Activated B cell treated with CpG ODN at 0.5 μM for 24 hours (primary cell): ENCODE measurements around the gene PTCHD1. TPM values are rescaled to one million over a fixed set of nuclear protein-coding genes. Genes with fewer than 3 reads are reported as not detected.

ENCODE experiments used
- ATAC-seq: fragments of 200-7000 bp; cut with Tn5 transposase; one replicate; pipeline ENCODE4 v1.10.0; 2021; ENCODE audit warnings: low read depth, mild to moderate bottlenecking, moderate library complexity
- CTCF ChIA-PET: fragments of 350-600 bp; sonication (Branson Sonifier 250); formaldehyde crosslinking; loops from one replicate; lab custom pipeline; 2021; ENCODE audit warnings: antibody characterized with exemption; lab: Charles Lee
- POLR2A ChIA-PET: fragments of 350-600 bp; sonication (Branson Sonifier 250); formaldehyde crosslinking; loops from one replicate; lab custom pipeline; 2021; ENCODE audit warnings: antibody characterized with exemption; lab: Charles Lee
- DNase-seq: peaks from one replicate; pipeline ENCODE4 v3.0.0; 2022
- H3K27ac Mint-ChIP-seq: one replicate; pipeline ENCODE4 v1.8.0; 2020; ENCODE audit warnings: mixed read lengths
- H3K27me3 Mint-ChIP-seq: one replicate; pipeline ENCODE4 v1.8.0; 2021; ENCODE audit warnings: mixed read lengths
- H3K36me3 Mint-ChIP-seq: one replicate; pipeline ENCODE4 v1.8.0; 2021; ENCODE audit warnings: low read depth, mixed read lengths
- H3K4me1 Mint-ChIP-seq: one replicate; pipeline ENCODE4 v1.8.0; 2021; ENCODE audit warnings: mixed read lengths
- H3K4me3 Mint-ChIP-seq: one replicate; pipeline ENCODE4 v1.8.0; 2020; ENCODE audit warnings: mild to moderate bottlenecking, mixed read lengths
- H3K9me3 Mint-ChIP-seq: one replicate; pipeline ENCODE4 v1.8.0; 2020; ENCODE audit warnings: mixed read lengths
- CTCF ChIP-seq: fragments of 200-600 bp; IDR thresholded peaks from one replicate; pipeline ENCODE4 v1.8.0; 2022; ENCODE audit warnings: antibody characterized with exemption, mild to moderate bottlenecking
- intact Hi-C: fragments of 100-400 bp; cut with micrococcal nuclease; formaldehyde crosslinking; loops from one replicate; pipeline ENCODE4 v1.15.1; 2024
- total RNA-seq: library from RNA; stranded (reverse); gene quantifications from 2 replicates; pipeline ENCODE4 v1.2.3, GENCODE V29; 2022

Gene PTCHD1
- total RNA-seq, 1 donor from 2014 or later, result 0.02 TPM

- TF ChIP-seq CTCF, result no peak
- Mint-ChIP-seq H3K4me3 (no peak overlapping the region), H3K27ac (no peak overlapping the region), H3K27me3 (peaks cover 24% of the 10 kb centered on the region), H3K9me3 (no peaks in the 10 kb centered on the region), H3K4me1 (peaks cover 14% of the 10 kb centered on the region), H3K36me3 (no peaks in the 10 kb centered on the region)
- no peak for DNase-seq
- CTCF ChIA-PET, result no interaction called here
- POLR2A ChIA-PET, result no interaction called here
- ATAC-seq, result no peak
- intact Hi-C loops, result no loop called here
Observed at GRCh38 chrX:23331701-23332100, 2.9 kb upstream of the PTCHD1 start.

- H3K4me3 Mint-ChIP-seq, result peak overlapping the region; percentile 37
- H3K36me3 Mint-ChIP-seq, result no peaks in the 10 kb centered on the region
- H3K9me3 Mint-ChIP-seq, result no peaks in the 10 kb centered on the region
- peaks cover 14% of the 10 kb centered on the region for H3K4me1 Mint-ChIP-seq
- DNase-seq, result no peak
- TF ChIP-seq CTCF, result no peak
- peaks cover 26% of the 10 kb centered on the region for H3K27me3 Mint-ChIP-seq
- ATAC-seq, result no peak
- POLR2A ChIA-PET, result no interaction called here
- intact Hi-C loops, result no loop called here
- H3K27ac Mint-ChIP-seq, result no peak overlapping the region
- CTCF ChIA-PET, result no interaction called here
Observed at GRCh38 chrX:23332101-23332887, 2.4 kb upstream of the PTCHD1 start.

- Mint-ChIP-seq H3K27me3 (peaks cover 26% of the 10 kb centered on the region), H3K36me3 (no peaks in the 10 kb centered on the region), H3K27ac (no peak overlapping the region), H3K9me3 (no peaks in the 10 kb centered on the region), H3K4me3 (no peak overlapping the region), H3K4me1 (peaks cover 14% of the 10 kb centered on the region)
- no peak for TF ChIP-seq CTCF
- ATAC-seq, result no peak
- intact Hi-C loops, result no loop called here
- ChIA-PET CTCF (no interaction called here), POLR2A (no interaction called here)
- no peak for DNase-seq
Observed at GRCh38 chrX:23332888-23333821, 1.5 kb upstream of the PTCHD1 start.

- POLR2A ChIA-PET, result no interaction called here
- Mint-ChIP-seq H3K36me3 (no peaks in the 10 kb centered on the region), H3K4me1 (peaks cover 14% of the 10 kb centered on the region), H3K4me3 (peak overlapping the region; percentile 48), H3K27ac (no peak overlapping the region), H3K27me3 (peaks cover 26% of the 10 kb centered on the region), H3K9me3 (no peaks in the 10 kb centered on the region)
- TF ChIP-seq CTCF, result no peak
- intact Hi-C loops, result no loop called here
- no peak for ATAC-seq
- CTCF ChIA-PET, result no interaction called here
- no peak for DNase-seq
Observed at GRCh38 chrX:23333842-23334520, 668 bp upstream of the PTCHD1 start.

- ChIA-PET POLR2A (no interaction called here), CTCF (no interaction called here)
- no peak for DNase-seq
- Mint-ChIP-seq H3K27me3 (peaks cover 26% of the 10 kb centered on the region), H3K9me3 (no peaks in the 10 kb centered on the region), H3K4me3 (no peak overlapping the region), H3K4me1 (peaks cover 14% of the 10 kb centered on the region), H3K27ac (no peak overlapping the region), H3K36me3 (no peaks in the 10 kb centered on the region)
- ATAC-seq, result no peak
- intact Hi-C loops, result no loop called here
- no peak for TF ChIP-seq CTCF
Observed at GRCh38 chrX:23334521-23334847, 165 bp upstream of the PTCHD1 start.
